K562 (cell line): Measurements from ENCODE around the gene MAML3. TPM values are rescaled to one million over a fixed set of nuclear protein-coding genes. Genes with fewer than 3 reads are reported as not detected.

Source experiments
- ATAC-seq: fragments of 200-7000 bp; cut with Tn5 transposase; 3 replicates; pipeline ENCODE4 v1.9.1; 2020; ENCODE audit warnings: moderate library complexity
- BruUV-seq: library from RNA; stranded (reverse); fragments of 400-500 nt; replicated peaks from 2 replicates; lab custom pipeline; 2021; lab: Mats Ljungman, UMichigan
- CTCF ChIA-PET: fragments of 300-600 bp; formaldehyde crosslinking; extraction: SDS; loops from one replicate; lab custom pipeline; 2021; ENCODE audit warnings: low intra/inter-chr PET ratio; lab: Yijun Ruan, JAX
- POLR2A ChIA-PET: fragments of 300-600, 350-650 bp; sonication (Branson Sonifier 250); formaldehyde crosslinking; extraction: SDS; loops from one replicate; lab custom pipeline; 2021; ENCODE audit warnings: antibody characterized with exemption, inconsistent platforms; lab: Yijun Ruan, JAX
- DNase-seq, 4 experiments: peaks; one replicate each; pipeline versions ENCODE4 v3.0.0 to v3.0.0-alpha.2; 2011 to 2018; ENCODE audit warnings: low spot score in 3 of 4, mixed read lengths in 3 of 4; ENCODE audit errors: extremely low read depth in 1 of 4
- FAIRE-seq: peaks from 2 replicates; lab custom pipeline; 2011; peaks lifted over from hg19 to GRCh38; lab: Jason Lieb, UNC
- H2AFZ ChIP-seq: 2 replicates; pipeline ENCODE4 v1.6.0; 2011; ENCODE audit warnings: low read depth, low read length, control low read depth, inconsistent platforms
- H3K27ac ChIP-seq: fragments of 200-600 bp; 3 replicates; pipeline ENCODE4 v1.8.0; 2011; ENCODE audit warnings: low read depth, mild to moderate bottlenecking, control low read depth, inconsistent platforms, low read length, moderate library complexity, mixed read lengths; ENCODE audit errors: extremely low read depth
- H3K27me3 ChIP-seq, 2 experiments: fragments of 300-600 bp in 1 of 2; 2 replicates in 1 of 2; 3 replicates in 1 of 2; pipeline versions ENCODE4 v1.6.0 to v1.8.0; 2011; ENCODE audit warnings: inconsistent platforms in 2 of 2, low read length in 2 of 2, mild to moderate bottlenecking in 1 of 2, mixed read lengths in 1 of 2, moderate library complexity in 1 of 2; ENCODE audit not compliant: control insufficient read depth in 2 of 2, insufficient read depth in 2 of 2
- H3K36me3 ChIP-seq: fragments of 300-600 bp; 3 replicates; pipeline ENCODE4 v1.8.0; 2011; ENCODE audit warnings: mild to moderate bottlenecking, low read length, inconsistent platforms; ENCODE audit not compliant: control insufficient read depth, insufficient read depth
- H3K4me1 ChIP-seq, 2 experiments: fragments of 200-600 bp in 1 of 2; replicated peaks in 1 of 2; 2 replicates in 1 of 2; 3 replicates in 1 of 2; pipeline versions ENCODE4 v1.5.1 to v1.8.0; 2011; ENCODE audit warnings: inconsistent platforms in 2 of 2, low read length in 2 of 2, mild to moderate bottlenecking in 1 of 2, mixed read lengths in 1 of 2, moderate library complexity in 1 of 2; ENCODE audit not compliant: control insufficient read depth in 2 of 2, insufficient read depth in 2 of 2
- H3K4me2 ChIP-seq: 2 replicates; pipeline ENCODE4 v1.6.1; 2011; ENCODE audit warnings: low read length, control low read depth, inconsistent platforms, mixed read lengths; ENCODE audit not compliant: insufficient read depth
- H3K4me3 ChIP-seq: fragments of 200-600 bp; sonication (generic), shearing (Covaris generic); 2 replicates; pipeline ENCODE4 v1.5.1; 2016; ENCODE audit warnings: control low read depth, inconsistent platforms
- H3K79me2 ChIP-seq: fragments of 200-600 bp; 3 replicates; pipeline ENCODE4 v1.8.0; 2011; ENCODE audit warnings: low read length, inconsistent platforms; ENCODE audit not compliant: control insufficient read depth, insufficient read depth
- H3K9ac ChIP-seq, 2 experiments: 2 replicates each; pipeline versions ENCODE4 v1.6.0 to v1.6.1; 2011; ENCODE audit warnings: low read depth in 2 of 2, low read length in 2 of 2, control low read depth in 1 of 2, inconsistent platforms in 1 of 2, mild to moderate bottlenecking in 1 of 2, mixed read lengths in 1 of 2; ENCODE audit not compliant: insufficient read depth in 1 of 2
- H3K9me1 ChIP-seq: one replicate; pipeline ENCODE4 v1.6.0; 2011; ENCODE audit warnings: inconsistent platforms, mild to moderate bottlenecking, low read length, moderate library complexity; ENCODE audit not compliant: control insufficient read depth, insufficient read depth
- H3K9me3 ChIP-seq: replicated peaks from 2 replicates; pipeline ENCODE4 v1.5.1; 2011; ENCODE audit warnings: low read depth, low read length, inconsistent platforms; ENCODE audit not compliant: control insufficient read depth, insufficient read depth
- H4K20me1 ChIP-seq: replicated peaks from 2 replicates; pipeline ENCODE4 v1.6.1; 2011; ENCODE audit warnings: low read length, inconsistent platforms, mixed read lengths; ENCODE audit not compliant: control insufficient read depth, insufficient read depth
- ARID3A ChIP-seq: IDR thresholded peaks from 2 replicates; pipeline ENCODE4 v1.6.1; 2012; ENCODE audit warnings: low read depth, low read length, improper control_type of control experiment, borderline replicate concordance
- CBFA2T2 ChIP-seq: fragments of 450-650 bp; conservative IDR thresholded peaks from 2 replicates; pipeline ENCODE4 v1.6.1; 2017; ENCODE audit warnings: mild to moderate bottlenecking
- ELF1 ChIP-seq: fragments of 200-800 bp; sonication (Bioruptor generic); IDR thresholded peaks from 2 replicates; pipeline ENCODE4 v1.6.1; 2016; ENCODE audit warnings: missing genetic modification characterization, missing compliant biosample characterization
- NEUROD1 ChIP-seq: fragments of 150-350 bp; IDR thresholded peaks from 2 replicates; pipeline ENCODE4 v1.6.1; 2014; ENCODE audit warnings: borderline replicate concordance, low read length, low read depth; ENCODE audit not compliant: partially characterized antibody
- NFE2 ChIP-seq: IDR thresholded peaks from 2 replicates; pipeline ENCODE4 v1.6.1; 2014; ENCODE audit warnings: antibody characterized with exemption, low read depth
- PML ChIP-seq: IDR thresholded peaks from 2 replicates; pipeline ENCODE4 v1.6.1; 2012; ENCODE audit warnings: low read length, inconsistent platforms
- RAD51 ChIP-seq: fragments of 450-650 bp; IDR thresholded peaks from 2 replicates; pipeline ENCODE4 v1.7.1; 2016; ENCODE audit warnings: low read depth, mild to moderate bottlenecking, borderline replicate concordance
- RFX7 ChIP-seq: fragments of 250-450 bp; sonication (Bioruptor Pico); IDR thresholded peaks from 2 replicates; pipeline ENCODE4 v1.5.1; 2021; ENCODE audit warnings: mild to moderate bottlenecking
- SREBF2 ChIP-seq: sonication (generic); formaldehyde crosslinking; IDR thresholded peaks from 2 replicates; pipeline ENCODE4 v1.4.0; 2020; ENCODE audit warnings: mild to moderate bottlenecking, missing genetic modification reagents
- USF1 ChIP-seq: sonication (generic); formaldehyde crosslinking; IDR thresholded peaks from 2 replicates; pipeline ENCODE4 v1.9.0; 2022; ENCODE audit warnings: mild to moderate bottlenecking, missing genetic modification reagents
- USF2 ChIP-seq: sonication (generic); formaldehyde crosslinking; IDR thresholded peaks from 2 replicates; pipeline ENCODE4 v1.5.0; 2020; ENCODE audit warnings: missing genetic modification reagents
- ZNF584 ChIP-seq: fragments of 200-800 bp; sonication (Bioruptor generic); IDR thresholded peaks from 2 replicates; pipeline ENCODE4 v1.6.1; 2016; ENCODE audit warnings: low read depth, mild to moderate bottlenecking, missing genetic modification characterization, missing compliant biosample characterization
- WGBS: fragments of 100-300 bp; shearing (Covaris generic); methylation state at CpG from one replicate; pipeline ENCODE4 v1.1.6; 2016; ENCODE audit warnings: low coverage, mixed read lengths; ENCODE audit not compliant: insufficient coverage; ENCODE audit errors: missing lambda C conversion rate; 5-methylcytosine and 5-hydroxymethylcytosine counted together
- in situ Hi-C: fragments of 300-500 bp; cut with MboI; formaldehyde crosslinking; loops from 4 replicates; pipeline ENCODE4 v1.15.0; 2018; ENCODE audit warnings: inconsistent platforms, mixed read lengths
- intact Hi-C: fragments of 100-400 bp; cut with micrococcal nuclease; formaldehyde crosslinking; loops from 2 replicates; pipeline ENCODE4 v1.14.2; 2022
- polyA plus RNA-seq, 8 experiments: library from polyadenylated mRNA; depleted of rRNA in 4 of 8; stranded (reverse) in 5 of 8; unstranded in 3 of 8; fragments of >200 nt; fragmentation: Nextera tagmentation in 2 of 8; fragmentation: Illumina TruSeq in 1 of 8; extraction: Ambion mirVana in 2 of 8; extraction: Trizol in 1 of 8; gene quantifications; 2 replicates each; pipeline versions ENCODE4 v1.2.1 to v1.2.3, GENCODE V29; 2011 to 2014; ENCODE audit warnings: inconsistent platforms in 1 of 8, missing spikeins in 1 of 8
- total RNA-seq, 7 experiments: library from RNA; depleted of rRNA in 6 of 7; stranded (reverse); fragments of >200 nt in 6 of 7; fragmentation: Illumina TruSeq in 2 of 7; extraction: Trizol in 2 of 7; gene quantifications; 2 replicates each; pipeline versions ENCODE4 v1.2.1 to v1.2.3, GENCODE V29; 2011 to 2021; ENCODE audit warnings: low replicate concordance in 1 of 7

Gene MAML3
- total and polyA plus RNA-seq, 9 of the 15 experiments (the other 6 are each of a cell fraction or from before 2014, with no cell fraction given), result 0.01 to 0.55 (median 0.25) TPM

- no peak for TF ChIP-seq NEUROD1
- TF ChIP-seq ZNF584 (CRISPR knock-in tag), result no peak
- no peak for TF ChIP-seq PML
- no peak for TF ChIP-seq SREBF2
- no peak for TF ChIP-seq NFE2
- BruUV-seq, result no TSS peak
- in situ Hi-C loops, result no loop called here
- FAIRE-seq (no peak), ATAC-seq (no peak), DNase-seq (no peak)
- WGBS, result 35% methylated on average over 3 of the region's 3 CpGs
- Histone ChIP-seq H3K79me2 (no peaks in the 10 kb centered on the region), H3K4me3 (no peak overlapping the region), H4K20me1 (no peaks in the 10 kb centered on the region), H3K4me1 (peaks cover 0 to 8% of the 10 kb centered on the region in 2 experiments; a peak in 2 of 5 replicates), H3K9me1 (no peaks in the 10 kb centered on the region), H3K27me3 (peaks cover 0 to 12% of the 10 kb centered on the region in 2 experiments; a peak in 2 of 5 replicates), H3K9me3 (no peaks in the 10 kb centered on the region), H3K27ac (no peak overlapping the region), H2AFZ (no peak overlapping the region), H3K4me2 (no peak overlapping the region), H3K36me3 (no peaks in the 10 kb centered on the region), H3K9ac (no peak overlapping the region)
- ChIA-PET CTCF (no interaction called here), POLR2A (no interaction called here)
- intact Hi-C loops, result no loop called here
Measured at GRCh38 chr4:139728840-139729239, 425.1 kb downstream of the MAML3 start.

GRCh38 chr4:139728146-139728545 is 425.8 kb downstream of the MAML3 start:
- Histone ChIP-seq H3K9ac (no peak overlapping the region), H3K4me3 (no peak overlapping the region), H3K4me2 (no peak overlapping the region), H3K4me1 (peaks cover 0 to 6% of the 10 kb centered on the region in 2 experiments; a peak in 2 of 5 replicates), H4K20me1 (no peaks in the 10 kb centered on the region), H3K27ac (no peak overlapping the region), H3K9me3 (no peaks in the 10 kb centered on the region), H3K27me3 (peaks cover 0 to 12% of the 10 kb centered on the region in 2 experiments; a peak in 2 of 5 replicates), H3K36me3 (no peaks in the 10 kb centered on the region), H3K79me2 (no peaks in the 10 kb centered on the region), H2AFZ (no peak overlapping the region), H3K9me1 (no peaks in the 10 kb centered on the region)
- DNase-seq, result no peak
- no TSS peak for BruUV-seq
- intact Hi-C loops, result no loop called here
- ChIA-PET POLR2A (interaction anchor here (1.3 kb wide), 1 partner anchor 36 kb away, joined by 4 read pairs; no protein-coding TSS in a partner anchor), CTCF (no interaction called here)
- in situ Hi-C loops, result no loop called here
- peak; percentile 54 for TF ChIP-seq USF1 (CRISPR knock-in tag)
- TF ChIP-seq USF2 (CRISPR knock-in tag), result peak; percentile 70
- TF ChIP-seq ARID3A, result no peak
- TF ChIP-seq RFX7 (CRISPR knock-in tag), result no peak
- TF ChIP-seq ELF1 (tag), result no peak
- TF ChIP-seq RAD51, result peak; percentile 72
- TF ChIP-seq CBFA2T2, result peak; percentile 43; the same call in 1 of the 2 replicates
- no peak for FAIRE-seq
- no peak for ATAC-seq
- WGBS, result 45% methylated on average over 4 of the region's 4 CpGs
